Lower lobe of right lung (tissue), 2 donors: ENCODE measurements around the gene KRTAP26-1. TPM values are rescaled to one million over a fixed set of nuclear protein-coding genes. Genes with fewer than 3 reads are reported as not detected.

Experiments used
- ATAC-seq, 2 donors: fragments of 200-7000 bp; cut with Tn5 transposase; one replicate each; pipeline ENCODE4 v1.9.1; 2020 to 2022; ENCODE audit warnings: mild to moderate bottlenecking in 2 of 2, moderate library complexity in 2 of 2
- DNase-seq: peaks from one replicate; pipeline ENCODE4 v3.0.0-alpha.2; 2020
- H3K27ac ChIP-seq: fragments of 200-600 bp; one replicate; pipeline ENCODE4 v1.8.0; 2022
- H3K27me3 ChIP-seq: fragments of 200-600 bp; one replicate; pipeline ENCODE4 v1.8.0; 2022; ENCODE audit warnings: low read depth
- H3K36me3 ChIP-seq: fragments of 200-600 bp; one replicate; pipeline ENCODE4 v1.8.0; 2022; ENCODE audit warnings: mild to moderate bottlenecking
- H3K4me1 ChIP-seq: fragments of 200-600 bp; one replicate; pipeline ENCODE4 v1.8.0; 2022
- H3K4me3 ChIP-seq: fragments of 200-600 bp; one replicate; pipeline ENCODE4 v1.8.0; 2022; ENCODE audit warnings: mild to moderate bottlenecking
- H3K9me3 ChIP-seq: fragments of 200-600 bp; one replicate; pipeline ENCODE4 v1.8.0; 2022
- CTCF ChIP-seq: fragments of 200-600 bp; IDR thresholded peaks from one replicate; pipeline ENCODE4 v1.8.0; 2022; ENCODE audit warnings: antibody characterized with exemption, mild to moderate bottlenecking
- intact Hi-C: fragments of 100-400 bp; cut with DNase I; formaldehyde crosslinking; loops from one replicate; pipeline ENCODE4 v1.11.0; 2022
- total RNA-seq: library from RNA; stranded (reverse); fragmentation: NEBNext Ultra II Directional; extraction: Animal tissue kit (Norgen Biotek cat#: 25700); gene quantifications from one replicate; pipeline ENCODE4 v1.2.1, GENCODE V29; 2021
- donor health status: DM: no; HTN: yes; CAD: no; lungs with severe emphysema.

The KRTAP26-1 gene
- total RNA-seq, 1 donor from 2014 or later: not detected

GRCh38 chr21:30337276-30337744, 17.2 kb upstream of the KRTAP26-1 start, which contains the start of gene KRTAP27-1:
TSS of gene KRTAP27-1 (minus strand) at chr21:30337694. CDS start at chr21:30337668, 26 bp downstream.
- DNase-seq (no peak), ATAC-seq (no peak)
- Histone ChIP-seq H3K27me3 (no peaks in the 10 kb centered on the region), H3K27ac (no peak within 1 kb of the TSS), H3K4me1 (no peaks in the 10 kb centered on the region), H3K36me3 (no peaks in the 10 kb centered on the region), H3K4me3 (no peak within 1 kb of the TSS), H3K9me3 (no peaks in the 10 kb centered on the region)
- intact Hi-C loops: no loop called here
- TF ChIP-seq CTCF: no peak

DNA sequence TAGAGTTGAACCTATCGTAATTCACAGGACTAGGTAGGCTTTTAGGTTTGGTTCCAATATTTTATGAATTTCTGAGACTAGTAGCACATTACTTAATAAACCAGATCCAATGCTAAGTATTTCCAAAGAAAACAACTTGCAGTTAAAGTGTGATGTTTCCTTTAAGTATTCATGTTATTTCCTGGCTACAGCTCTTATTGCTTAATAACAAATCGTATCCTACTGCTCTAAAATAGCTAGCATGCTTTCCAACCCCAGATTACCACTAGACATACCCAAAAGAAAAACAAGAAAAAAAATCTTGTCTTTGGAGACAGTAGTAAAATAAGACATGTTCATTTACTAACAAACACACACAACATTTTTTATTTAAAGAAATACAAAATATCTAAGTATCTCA, 16.5 kb upstream of the KRTAP26-1 start:
- intact Hi-C loops: no loop called here
- DNase-seq: no peak
- no peaks in the 10 kb centered on the region for H3K4me1 ChIP-seq
- no peak overlapping the region for H3K27ac ChIP-seq
- ATAC-seq: no peak
- no peaks in the 10 kb centered on the region for H3K36me3 ChIP-seq
- H3K9me3 ChIP-seq: no peaks in the 10 kb centered on the region
- TF ChIP-seq CTCF: no peak
- H3K27me3 ChIP-seq: no peaks in the 10 kb centered on the region
- H3K4me3 ChIP-seq: no peak overlapping the region

- intact Hi-C loops: no loop called here
- H3K27me3 ChIP-seq: no peaks in the 10 kb centered on the region
- ATAC-seq (no peak), DNase-seq (no peak)
- no peaks in the 10 kb centered on the region for H3K36me3 ChIP-seq
- H3K27ac ChIP-seq: no peak overlapping the region
- no peaks in the 10 kb centered on the region for H3K9me3 ChIP-seq
- no peak for TF ChIP-seq CTCF
- no peaks in the 10 kb centered on the region for H3K4me1 ChIP-seq
- no peak overlapping the region for H3K4me3 ChIP-seq
Observed at GRCh38 chr21:30333736-30334135, 13.6 kb upstream of the KRTAP26-1 start.

GRCh38 chr21:30332681-30333080, 12.6 kb upstream of the KRTAP26-1 start:
- no peaks in the 10 kb centered on the region for H3K36me3 ChIP-seq
- TF ChIP-seq CTCF: no peak
- DNase-seq (no peak), ATAC-seq (no peak)
- H3K4me3 ChIP-seq: no peak overlapping the region
- no peaks in the 10 kb centered on the region for H3K9me3 ChIP-seq
- no peak overlapping the region for H3K27ac ChIP-seq
- no peaks in the 10 kb centered on the region for H3K27me3 ChIP-seq
- no peaks in the 10 kb centered on the region for H3K4me1 ChIP-seq
- intact Hi-C loops: no loop called here

GRCh38 chr21:30329203-30329875, 9.2 kb upstream of the KRTAP26-1 start:
- Histone ChIP-seq H3K9me3 (no peaks in the 10 kb centered on the region), H3K27ac (no peak overlapping the region), H3K4me3 (no peak overlapping the region), H3K36me3 (no peaks in the 10 kb centered on the region), H3K27me3 (no peaks in the 10 kb centered on the region), H3K4me1 (no peaks in the 10 kb centered on the region)
- ATAC-seq (no peak), DNase-seq (no peak)
- intact Hi-C loops: no loop called here
- TF ChIP-seq CTCF: no peak
